Neural cell (in vitro differentiated cells): ENCODE results near the gene PHF21A. TPM values are rescaled to one million over a fixed set of nuclear protein-coding genes. Genes with fewer than 3 reads are reported as not detected.

ENCODE experiments used
- H2AFZ ChIP-seq: fragments of 200-600, 300-800 bp; sonication (generic), shearing (Covaris generic); 2 replicates; pipeline ENCODE4 v1.6.0; 2014; ENCODE audit warnings: low read depth, mild to moderate bottlenecking, antibody characterized with exemption, low read length, moderate library complexity
- H3F3A ChIP-seq: fragments of 200-600 bp; shearing (Covaris generic); 2 replicates; pipeline ENCODE4 v1.6.1; 2016; ENCODE audit warnings: mild to moderate bottlenecking, moderate library complexity, mixed read lengths, antibody characterized with exemption, low read length; ENCODE audit not compliant: insufficient read depth, poor library complexity, severe bottlenecking
- H3K27ac ChIP-seq: fragments of 200-600, 300-800 bp; sonication (generic), shearing (Covaris generic); 2 replicates; pipeline ENCODE4 v1.5.1; 2014; ENCODE audit warnings: mild to moderate bottlenecking, low read length, moderate library complexity
- H3K27me3 ChIP-seq: fragments of 300-800, 200-600 bp; sonication (generic), shearing (Covaris generic); 2 replicates; pipeline ENCODE4 v1.6.0; 2014; ENCODE audit warnings: mild to moderate bottlenecking, low read depth, low read length, moderate library complexity; ENCODE audit not compliant: insufficient read depth
- H3K36me3 ChIP-seq: fragments of 300-800, 200-600 bp; sonication (generic), shearing (Covaris generic); 2 replicates; pipeline ENCODE4 v1.5.1; 2014; ENCODE audit warnings: mild to moderate bottlenecking, antibody characterized with exemption, low read length, moderate library complexity; ENCODE audit not compliant: insufficient read depth
- H3K4me2 ChIP-seq: fragments of 300-800, 200-600 bp; sonication (generic), shearing (Covaris generic); 2 replicates; pipeline ENCODE4 v1.6.0; 2014; ENCODE audit warnings: mild to moderate bottlenecking, low read length
- H3K4me3 ChIP-seq: fragments of 300-800, 200-600 bp; sonication (generic), shearing (Covaris generic); 2 replicates; pipeline ENCODE4 v1.5.1; 2014; ENCODE audit warnings: mild to moderate bottlenecking, low read length, moderate library complexity
- H3K79me2 ChIP-seq: fragments of 200-600 bp; shearing (Covaris generic); replicated peaks from 2 replicates; pipeline ENCODE4 v1.6.0; 2014; ENCODE audit warnings: mild to moderate bottlenecking, low read length, moderate library complexity; ENCODE audit not compliant: insufficient read depth
- H3K9ac ChIP-seq: fragments of 300-800, 200-600 bp; sonication (generic), shearing (Covaris generic); 2 replicates; pipeline ENCODE4 v1.6.1; 2016; ENCODE audit warnings: mild to moderate bottlenecking, low read length, mixed read lengths
- H3K9me2 ChIP-seq: fragments of 200-600 bp; shearing (Covaris generic); 2 replicates; pipeline ENCODE4 v1.6.1; 2016; ENCODE audit warnings: mild to moderate bottlenecking, low read length, mixed read lengths; ENCODE audit not compliant: insufficient read depth
- H3K9me3 ChIP-seq: fragments of 200-600, 300-800 bp; sonication (generic), shearing (Covaris generic); 2 replicates; pipeline ENCODE4 v1.6.1; 2016; ENCODE audit warnings: mild to moderate bottlenecking, mixed run types, low read length, moderate library complexity, mixed read lengths
- H4K20me1 ChIP-seq: fragments of 200-600 bp; shearing (Covaris generic); 2 replicates; pipeline ENCODE4 v1.6.1; 2016; ENCODE audit warnings: mild to moderate bottlenecking, mixed run types; ENCODE audit not compliant: insufficient read depth
- CTCF ChIP-seq: fragments of 450-650 bp; IDR thresholded peaks from 2 replicates; pipeline ENCODE4 v1.5.1; 2014; ENCODE audit warnings: antibody characterized with exemption, mild to moderate bottlenecking, moderate library complexity; ENCODE audit not compliant: poor library complexity, severe bottlenecking
- EP300 ChIP-seq: fragments of 450-650 bp; conservative IDR thresholded peaks from 2 replicates; pipeline ENCODE4 v1.6.1; 2014; ENCODE audit warnings: antibody characterized with exemption, mild to moderate bottlenecking, moderate library complexity; ENCODE audit not compliant: poor library complexity, severe bottlenecking
- EZH2 ChIP-seq: fragments of 200-600, 300-800 bp; shearing (Covaris generic), sonication (generic); IDR thresholded peaks from 2 replicates; pipeline ENCODE4 v1.6.1; 2014; ENCODE audit warnings: antibody characterized with exemption, low read length, borderline replicate concordance, mild to moderate bottlenecking; ENCODE audit not compliant: insufficient read depth, poor library complexity, severe bottlenecking
- MXI1 ChIP-seq: fragments of 450-650 bp; conservative IDR thresholded peaks from 2 replicates; pipeline ENCODE4 v1.6.1; 2014; ENCODE audit warnings: antibody characterized with exemption, mild to moderate bottlenecking; ENCODE audit not compliant: poor library complexity, severe bottlenecking
- POLR2AphosphoS5 ChIP-seq: IDR thresholded peaks from 2 replicates; pipeline ENCODE4 v1.6.1; 2012
- RAD21 ChIP-seq: fragments of 450-650 bp; conservative IDR thresholded peaks from 2 replicates; pipeline ENCODE4 v1.6.1; 2014; ENCODE audit warnings: antibody characterized with exemption, mild to moderate bottlenecking, moderate library complexity
- SMC3 ChIP-seq: fragments of 450-650 bp; conservative IDR thresholded peaks from 2 replicates; pipeline ENCODE4 v1.6.1; 2014; ENCODE audit warnings: antibody characterized with exemption, mild to moderate bottlenecking, moderate library complexity; ENCODE audit not compliant: poor library complexity
- TAF1 ChIP-seq: IDR thresholded peaks from 2 replicates; pipeline ENCODE4 v1.6.1; 2012; ENCODE audit warnings: low read depth
- polyA plus RNA-seq: library from polyadenylated mRNA; depleted of rRNA; stranded (reverse); fragments of >200 nt; gene quantifications from 2 replicates; pipeline ENCODE4 v1.2.3, GENCODE V29; 2014
- TF ChIP-seq, protein P1 (sequence below): IDR thresholded peaks from 2 replicates; pipeline ENCODE4 v1.6.1; 2012; ENCODE audit warnings: borderline replicate concordance

The PHF21A gene
- polyA plus RNA-seq, 1 donor from 2014 or later: 31.7 TPM

- no peak for TF ChIP-seq RAD21
- no peak for TF ChIP-seq TAF1
- no peak for TF ChIP-seq EZH2
- no peak for TF ChIP-seq EP300
- no peaks in the 10 kb centered on the region for H3F3A ChIP-seq
These were observed 58.1 kb downstream of the PHF21A start for GRCh38 chr11:46063138-46063537.

GRCh38 chr11:46060013-46060412 lies 61.2 kb downstream of the PHF21A start:
- no peaks in the 10 kb centered on the region for H4K20me1 ChIP-seq

More at GRCh38 chr11:46063138-46063537, 58.1 kb downstream of the PHF21A start:
- Histone ChIP-seq H3K27me3 (no peaks in the 10 kb centered on the region), H3K9ac (no peak overlapping the region), H3K9me2 (no peaks in the 10 kb centered on the region), H3K36me3 (no peaks in the 10 kb centered on the region), H3K4me3 (no peak overlapping the region), H3K9me3 (no peaks in the 10 kb centered on the region), H3K79me2 (no peaks in the 10 kb centered on the region), H2AFZ (no peak overlapping the region), H3K4me2 (no peak overlapping the region), H4K20me1 (no peaks in the 10 kb centered on the region), H3K27ac (no peak overlapping the region)

More at GRCh38 chr11:46060013-46060412, 61.2 kb downstream of the PHF21A start:
- Histone ChIP-seq H3K9me3 (no peaks in the 10 kb centered on the region), H3K9ac (no peak overlapping the region), H3K9me2 (no peaks in the 10 kb centered on the region), H3K27ac (no peak overlapping the region), H3F3A (no peaks in the 10 kb centered on the region), H3K79me2 (peaks cover 3% of the 10 kb centered on the region), H3K27me3 (no peaks in the 10 kb centered on the region), H2AFZ (no peak overlapping the region), H3K4me3 (no peak overlapping the region), H3K4me2 (no peak overlapping the region), H3K36me3 (no peaks in the 10 kb centered on the region)
- TF ChIP-seq EZH2 (no peak), RAD21 (no peak), TAF1 (no peak), EP300 (no peak), MXI1 (no peak), CTCF (no peak), POLR2AphosphoS5 (no peak), SMC3 (no peak)
- TF ChIP-seq, protein P1, sequence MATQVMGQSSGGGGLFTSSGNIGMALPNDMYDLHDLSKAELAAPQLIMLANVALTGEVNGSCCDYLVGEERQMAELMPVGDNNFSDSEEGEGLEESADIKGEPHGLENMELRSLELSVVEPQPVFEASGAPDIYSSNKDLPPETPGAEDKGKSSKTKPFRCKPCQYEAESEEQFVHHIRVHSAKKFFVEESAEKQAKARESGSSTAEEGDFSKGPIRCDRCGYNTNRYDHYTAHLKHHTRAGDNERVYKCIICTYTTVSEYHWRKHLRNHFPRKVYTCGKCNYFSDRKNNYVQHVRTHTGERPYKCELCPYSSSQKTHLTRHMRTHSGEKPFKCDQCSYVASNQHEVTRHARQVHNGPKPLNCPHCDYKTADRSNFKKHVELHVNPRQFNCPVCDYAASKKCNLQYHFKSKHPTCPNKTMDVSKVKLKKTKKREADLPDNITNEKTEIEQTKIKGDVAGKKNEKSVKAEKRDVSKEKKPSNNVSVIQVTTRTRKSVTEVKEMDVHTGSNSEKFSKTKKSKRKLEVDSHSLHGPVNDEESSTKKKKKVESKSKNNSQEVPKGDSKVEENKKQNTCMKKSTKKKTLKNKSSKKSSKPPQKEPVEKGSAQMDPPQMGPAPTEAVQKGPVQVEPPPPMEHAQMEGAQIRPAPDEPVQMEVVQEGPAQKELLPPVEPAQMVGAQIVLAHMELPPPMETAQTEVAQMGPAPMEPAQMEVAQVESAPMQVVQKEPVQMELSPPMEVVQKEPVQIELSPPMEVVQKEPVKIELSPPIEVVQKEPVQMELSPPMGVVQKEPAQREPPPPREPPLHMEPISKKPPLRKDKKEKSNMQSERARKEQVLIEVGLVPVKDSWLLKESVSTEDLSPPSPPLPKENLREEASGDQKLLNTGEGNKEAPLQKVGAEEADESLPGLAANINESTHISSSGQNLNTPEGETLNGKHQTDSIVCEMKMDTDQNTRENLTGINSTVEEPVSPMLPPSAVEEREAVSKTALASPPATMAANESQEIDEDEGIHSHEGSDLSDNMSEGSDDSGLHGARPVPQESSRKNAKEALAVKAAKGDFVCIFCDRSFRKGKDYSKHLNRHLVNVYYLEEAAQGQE: no peak
